AG08396 (cell line): ENCODE measurements around the gene MAGI2.

Experiments used
- DNase-seq: peaks from one replicate; pipeline ENCODE4 v3.0.0; 2012; ENCODE audit warnings: low spot score, mixed read lengths

MAGI2 gene

GRCh38 chr7:79453558-79454360 lies at the start of gene MAGI2:
Gene MAGI2 (minus strand): TSS chr7:79453667. CDS start chr7:79453320, 347 bp downstream.
- peak; percentile 80 for DNase-seq

- no peak for DNase-seq
Observed at GRCh38 chr7:79502151-79502550, 48.7 kb upstream of the MAGI2 start.

GRCh38 chr7:79500759-79501158 lies 47.3 kb upstream of the MAGI2 start:
- DNase-seq: no peak

DNA sequence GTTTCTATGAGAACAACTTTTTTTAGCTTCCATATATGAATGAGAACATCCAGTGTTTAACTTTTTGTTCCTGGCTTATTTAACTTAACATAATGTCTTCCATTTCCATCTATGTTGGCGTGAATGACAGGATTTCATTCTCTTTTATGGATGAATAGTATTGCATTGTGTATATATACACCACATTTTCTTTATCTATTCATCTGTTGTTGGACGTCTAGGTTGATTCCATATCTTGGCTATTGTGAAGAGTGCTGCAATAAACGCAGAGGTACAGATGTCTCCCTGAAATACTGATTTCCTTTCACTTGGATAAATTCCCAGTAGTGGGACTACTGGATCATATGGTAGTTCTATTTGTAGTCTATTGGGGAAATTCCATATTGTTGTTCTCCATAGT lies 44.3 kb upstream of the MAGI2 start:
- no peak for DNase-seq

- DNase-seq: peak; percentile 12
Observed at GRCh38 chr7:79495544-79496272, 42.2 kb upstream of the MAGI2 start.

GRCh38 chr7:79494046-79494445 lies 40.6 kb upstream of the MAGI2 start:
- DNase-seq: no peak

GRCh38 chr7:79489371-79489770 lies 35.9 kb upstream of the MAGI2 start:
- DNase-seq: no peak

GRCh38 chr7:79478386-79478785 lies 24.9 kb upstream of the MAGI2 start:
- no peak for DNase-seq

GRCh38 chr7:79475455-79475854 lies 22.0 kb upstream of the MAGI2 start:
- DNase-seq: no peak

- DNase-seq: no peak
Observed at GRCh38 chr7:79471699-79472098, 18.2 kb upstream of the MAGI2 start.

GRCh38 chr7:79471283-79471682 lies 17.8 kb upstream of the MAGI2 start:
- DNase-seq: no peak

- DNase-seq: no peak
Observed at GRCh38 chr7:79465551-79465950, 12.1 kb upstream of the MAGI2 start.

DNA sequence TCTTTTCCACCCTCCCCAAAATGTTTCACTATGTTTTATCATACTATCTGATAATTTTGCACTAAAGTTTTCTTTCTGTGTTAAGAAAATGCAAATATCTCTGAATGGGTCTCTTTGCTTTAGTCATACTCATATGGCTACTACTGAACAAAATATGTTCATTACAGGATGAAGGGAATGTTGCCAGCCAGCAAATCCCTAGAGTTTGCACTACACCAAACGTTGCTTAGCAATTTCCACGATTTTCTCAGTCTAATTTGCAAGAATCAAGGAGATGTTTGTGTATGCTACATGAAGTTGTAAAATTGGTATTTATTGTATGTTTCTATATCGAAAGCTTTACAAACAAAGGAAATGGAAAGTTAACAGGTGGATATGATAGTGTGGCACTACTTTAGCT lies 10.6 kb upstream of the MAGI2 start:
- no peak for DNase-seq

- DNase-seq: no peak
Observed at GRCh38 chr7:79462390-79462789, 8.9 kb upstream of the MAGI2 start.

DNA sequence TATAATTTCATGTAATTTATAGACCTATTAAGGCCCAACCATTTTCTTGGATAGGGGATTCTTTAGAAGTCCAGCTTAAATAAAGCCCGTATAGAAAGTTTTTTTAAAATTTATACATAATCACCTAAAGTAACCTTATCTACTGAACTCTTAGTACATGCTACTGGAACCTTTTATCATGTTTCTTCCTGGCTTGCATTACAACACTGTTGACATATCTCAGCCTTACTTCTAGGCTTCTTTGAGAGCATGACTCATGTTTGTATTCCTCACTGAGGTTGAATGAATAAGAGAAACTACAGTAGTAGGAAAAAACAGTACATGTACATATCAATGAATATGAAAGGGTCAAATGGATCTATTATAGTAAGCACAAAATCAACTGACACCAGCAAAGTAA lies 8.2 kb upstream of the MAGI2 start:
- DNase-seq: peak; percentile 39

- DNase-seq: peak; percentile 15
Observed at GRCh38 chr7:79459381-79459780, 5.9 kb upstream of the MAGI2 start.

GRCh38 chr7:79458796-79459195 lies 5.3 kb upstream of the MAGI2 start:
- peak; percentile 20 for DNase-seq

- DNase-seq: no peak
Observed at GRCh38 chr7:79455173-79455790, 1.8 kb upstream of the MAGI2 start.

DNA sequence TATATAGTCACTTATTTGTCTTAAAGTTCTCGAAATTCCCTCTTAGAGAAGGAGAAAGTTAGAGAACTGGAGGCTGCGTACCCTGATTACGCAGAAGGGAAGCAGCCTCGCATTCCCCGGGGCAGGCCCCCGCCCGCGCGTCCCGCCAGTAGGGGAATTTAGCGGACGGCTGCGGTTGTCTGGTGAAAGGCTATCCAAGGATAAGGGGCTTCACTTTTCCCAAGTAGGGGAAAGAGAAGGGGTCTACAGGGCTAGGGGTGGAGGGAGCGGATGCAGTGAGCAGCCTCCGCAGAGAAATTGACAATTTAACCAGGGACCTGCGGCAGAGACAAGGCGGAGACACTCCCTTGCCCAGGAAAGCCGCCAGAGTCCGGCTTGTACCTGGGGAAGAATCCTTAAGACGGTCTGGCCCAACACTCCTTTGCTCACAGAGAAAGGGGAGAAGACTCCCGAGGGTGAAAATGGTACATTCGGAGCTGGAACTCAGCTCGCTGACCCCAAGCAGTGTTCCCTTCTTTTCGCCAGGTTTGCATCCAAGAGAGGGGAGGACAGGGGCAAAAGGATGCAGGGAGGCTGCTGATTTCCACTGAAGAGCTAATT lies 994 bp upstream of the MAGI2 start:
- DNase-seq: peak; percentile 41

- peak; percentile 7 for DNase-seq
Observed at GRCh38 chr7:79453266-79453557, 255 bp downstream of the MAGI2 start.

- DNase-seq: no peak
Observed at GRCh38 chr7:79452495-79453265, 787 bp downstream of the MAGI2 start.

- peak; percentile 88 for DNase-seq
Observed at GRCh38 chr7:79452032-79452494, 1.4 kb downstream of the MAGI2 start.
